ENCODE measurements around the gene VSIG1. TPM values are rescaled to one million over a fixed set of nuclear protein-coding genes. Genes with fewer than 3 reads are reported as not detected.

Gene VSIG1
- total RNA-seq: under 1 TPM in 1 of 2 donors, not detected in 1; 0.24 TPM
- long read RNA-seq, donor 1: 0 reads
- long read RNA-seq, donor 2: 0 reads

- intact Hi-C loops (cut with DNase I): no loop called here
- no peak for DNase-seq (ENCODE audit: low spot score)
Observed at GRCh38 chrX:108044554-108045256, at the start of gene VSIG1. VSIG1 (plus strand) TSS chrX:108045065; CDS start chrX:108045131, 66 bp downstream.

GRCh38 chrX:107996124-107996523 is 48.7 kb upstream of the VSIG1 start:
- DNase-seq (ENCODE audit: low spot score): no peak
- intact Hi-C loops (cut with DNase I): no loop called here

- no peak for DNase-seq (ENCODE audit: low spot score)
- intact Hi-C loops (cut with DNase I): no loop called here
Observed at GRCh38 chrX:108000751-108001150, 44.1 kb upstream of the VSIG1 start.

- intact Hi-C loops (cut with DNase I): no loop called here
- no peak for DNase-seq (ENCODE audit: low spot score)
Observed at GRCh38 chrX:108001218-108001814, 43.5 kb upstream of the VSIG1 start.

GRCh38 chrX:108018656-108019381 is 26.0 kb upstream of the VSIG1 start:
- intact Hi-C loops (cut with DNase I): no loop called here

GRCh38 chrX:108019382-108019875 is 25.4 kb upstream of the VSIG1 start:
- DNase-seq (ENCODE audit: low spot score): no peak
- intact Hi-C loops (cut with DNase I): no loop called here

More at GRCh38 chrX:108018656-108019381, 26.0 kb upstream of the VSIG1 start:
- DNase-seq (ENCODE audit: low spot score): no peak

- DNase-seq (ENCODE audit: low spot score): no peak
- intact Hi-C loops (cut with DNase I): no loop called here
Observed at GRCh38 chrX:108020631-108021030, 24.2 kb upstream of the VSIG1 start.

- intact Hi-C loops (cut with DNase I): no loop called here
- DNase-seq (ENCODE audit: low spot score): no peak
Observed at GRCh38 chrX:108022491-108023089, 22.3 kb upstream of the VSIG1 start.

- intact Hi-C loops (cut with DNase I): no loop called here
- DNase-seq (ENCODE audit: low spot score): no peak
Observed at GRCh38 chrX:108025376-108025775, 19.5 kb upstream of the VSIG1 start.

- intact Hi-C loops (cut with DNase I): no loop called here
- DNase-seq (ENCODE audit: low spot score): no peak
Observed at GRCh38 chrX:108025954-108026600, 18.8 kb upstream of the VSIG1 start.

- DNase-seq (ENCODE audit: low spot score): no peak
- intact Hi-C loops (cut with DNase I): no loop called here
Observed at GRCh38 chrX:108028854-108029253, 16.0 kb upstream of the VSIG1 start.

GRCh38 chrX:108029928-108030711 is 14.7 kb upstream of the VSIG1 start:
- no peak for DNase-seq (ENCODE audit: low spot score)
- intact Hi-C loops (cut with DNase I): no loop called here

- DNase-seq (ENCODE audit: low spot score): no peak
- intact Hi-C loops (cut with DNase I): no loop called here
Observed at GRCh38 chrX:108032944-108033343, 11.9 kb upstream of the VSIG1 start.

GRCh38 chrX:108033890-108034289 is 11.0 kb upstream of the VSIG1 start:
- intact Hi-C loops (cut with DNase I): no loop called here
- DNase-seq (ENCODE audit: low spot score): no peak

- intact Hi-C loops (cut with DNase I): no loop called here
- no peak for DNase-seq (ENCODE audit: low spot score)
Observed at GRCh38 chrX:108034725-108035124, 10.1 kb upstream of the VSIG1 start.

GRCh38 chrX:108036298-108036973 is 8.4 kb upstream of the VSIG1 start:
- DNase-seq (ENCODE audit: low spot score): no peak

GRCh38 chrX:108049649-108050048 is 4.8 kb downstream of the VSIG1 start:
- DNase-seq (ENCODE audit: low spot score): no peak
- intact Hi-C loops (cut with DNase I): no loop called here

More at GRCh38 chrX:108036298-108036973, 8.4 kb upstream of the VSIG1 start:
- intact Hi-C loops (cut with DNase I): no loop called here

- DNase-seq (ENCODE audit: low spot score): no peak
- intact Hi-C loops (cut with DNase I): no loop called here
Observed at GRCh38 chrX:108053218-108053617, 8.4 kb downstream of the VSIG1 start.

Data from posterior vena cava (tissue), 2 donors.